Caco-2 (cell line): ENCODE data around the gene SPECC1. TPM values are rescaled to one million over a fixed set of nuclear protein-coding genes. Genes with fewer than 3 reads are reported as not detected.
"Not testable (repeated sequence)": the region's sequence is repeated elsewhere in the genome, so short reads cannot be mapped to it uniquely, and the experiment has no call there.

ENCODE experiments used
- BruUV-seq: library from RNA; stranded (reverse); fragments of 400-500 nt; replicated peaks from 2 replicates; lab custom pipeline; 2021; lab: Mats Ljungman, UMichigan
- CTCF ChIA-PET: fragments of 300-600 bp; sonication (Branson Sonifier 250); formaldehyde crosslinking; loops from one replicate; lab custom pipeline; 2022; ENCODE audit warnings: antibody characterized with exemption; lab: Charles Lee
- POLR2A ChIA-PET: fragments of 300-600 bp; sonication (Branson Sonifier 250); formaldehyde crosslinking; loops from one replicate; lab custom pipeline; 2022; ENCODE audit warnings: antibody characterized with exemption; lab: Charles Lee
- DNase-seq, 2 experiments: peaks; one replicate each; pipeline versions ENCODE4 v3.0.0 to v3.0.0-alpha.2; 2020 to 2022
- H3K27me3 ChIP-seq: replicated peaks from 2 replicates; pipeline ENCODE4 v1.6.0; 2011; ENCODE audit warnings: low read length; ENCODE audit not compliant: control insufficient read depth, insufficient read depth
- H3K36me3 ChIP-seq: 2 replicates; pipeline ENCODE4 v1.5.1; 2011; ENCODE audit warnings: low read length; ENCODE audit not compliant: control insufficient read depth, insufficient read depth
- H3K4me1 ChIP-seq: fragments of 250-450 bp; sonication (Bioruptor Pico); 2 replicates; pipeline ENCODE4 v1.5.1; 2020; ENCODE audit warnings: mild to moderate bottlenecking
- H3K4me3 ChIP-seq: 2 replicates; pipeline ENCODE4 v1.5.1; 2011; ENCODE audit warnings: low read depth, mild to moderate bottlenecking, control low read depth, low read length
- H3K9me3 ChIP-seq: fragments of 250-450 bp; sonication (Bioruptor Pico); 2 replicates; pipeline ENCODE4 v1.5.1; 2020; ENCODE audit warnings: mild to moderate bottlenecking, moderate library complexity
- H3K27ac Mint-ChIP-seq: one replicate; pipeline ENCODE4 v1.8.0; 2022; ENCODE audit warnings: mixed read lengths; ENCODE audit not compliant: unreplicated experiment
- H3K27me3 Mint-ChIP-seq: one replicate; pipeline ENCODE4 v1.8.0; 2022; ENCODE audit warnings: mixed read lengths; ENCODE audit not compliant: insufficient read depth, unreplicated experiment
- H3K36me3 Mint-ChIP-seq: one replicate; pipeline ENCODE4 v1.8.0; 2022; ENCODE audit warnings: mild to moderate bottlenecking, mixed read lengths; ENCODE audit not compliant: insufficient read depth, unreplicated experiment
- H3K4me1 Mint-ChIP-seq: one replicate; pipeline ENCODE4 v1.8.0; 2022; ENCODE audit warnings: low read depth, mixed read lengths; ENCODE audit not compliant: unreplicated experiment
- H3K4me3 Mint-ChIP-seq: one replicate; pipeline ENCODE4 v1.8.0; 2022; ENCODE audit warnings: mild to moderate bottlenecking, moderate library complexity, mixed read lengths; ENCODE audit not compliant: unreplicated experiment
- H3K9me3 Mint-ChIP-seq: one replicate; pipeline ENCODE4 v1.8.0; 2022; ENCODE audit warnings: mixed read lengths; ENCODE audit not compliant: unreplicated experiment
- intact Hi-C: fragments of 100-400 bp; cut with micrococcal nuclease; formaldehyde crosslinking; loops from one replicate; pipeline ENCODE4 v1.10.0; 2022; ENCODE audit not compliant: unreplicated experiment
- total RNA-seq: library from RNA; stranded (reverse); gene quantifications from 2 replicates; pipeline ENCODE4 v1.2.3, GENCODE V29; 2022
- TF ChIP-seq, protein P1 (sequence below), 2 experiments: fragments of 200-600 bp in 1 of 2; IDR thresholded peaks; 1 replicate in 1 of 2; 2 replicates in 1 of 2; pipeline versions ENCODE4 v1.5.1 to v1.8.0; 2011 to 2022; ENCODE audit warnings: antibody characterized with exemption in 1 of 2, control low read depth in 1 of 2, inconsistent platforms in 1 of 2, low read depth in 1 of 2, low read length in 1 of 2, mild to moderate bottlenecking in 1 of 2, moderate library complexity in 1 of 2; ENCODE audit not compliant: insufficient read depth in 1 of 2, severe bottlenecking in 1 of 2, unreplicated experiment in 1 of 2

The SPECC1 gene
- total RNA-seq, 1 experiment from 2014 or later = 123 TPM

DNA sequence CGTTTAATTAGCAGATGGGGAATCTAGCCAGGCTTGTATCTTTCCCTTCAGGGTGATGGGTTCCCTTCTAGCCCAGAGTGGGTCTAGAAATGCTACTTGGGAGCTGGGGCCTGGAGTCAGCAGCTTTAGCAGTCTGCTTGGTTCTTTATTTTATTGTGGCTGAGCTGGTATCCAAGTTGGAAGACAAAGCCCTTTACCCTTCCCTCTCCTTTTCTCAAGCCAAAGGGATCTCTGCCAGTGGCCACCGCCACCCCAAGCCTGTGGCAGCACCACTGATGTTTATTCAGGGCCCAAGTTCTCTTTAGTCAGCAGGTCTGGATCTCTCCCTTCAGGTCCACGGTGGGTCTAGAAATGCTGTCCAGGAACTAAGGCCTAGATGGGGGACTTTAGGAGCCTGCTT, 215.2 kb downstream of the SPECC1 start:
- Mint-ChIP-seq H3K36me3 (peaks cover 45% of the 10 kb centered on the region), H3K27ac (peak overlapping the region; percentile 20), H3K4me3 (no peak overlapping the region), H3K27me3 (no peaks in the 10 kb centered on the region), H3K4me1 (peaks cover 36% of the 10 kb centered on the region), H3K9me3 (no peaks in the 10 kb centered on the region)
- Histone ChIP-seq H3K4me3 (no peak overlapping the region), H3K36me3 (no peaks in the 10 kb centered on the region; the same call in 1 of the 2 replicates), H3K4me1 (peaks cover 25% of the 10 kb centered on the region), H3K9me3 (no peaks in the 10 kb centered on the region; the same call in 1 of the 2 replicates), H3K27me3 (no peaks in the 10 kb centered on the region)
- intact Hi-C loops = loop anchor here (2.0 to 10.0 kb wide), 2 partner anchors 52 to 620 kb away; no protein-coding TSS in a partner anchor
- DNase-seq = no peak
- no TSS peak for BruUV-seq
- TF ChIP-seq, protein P1, sequence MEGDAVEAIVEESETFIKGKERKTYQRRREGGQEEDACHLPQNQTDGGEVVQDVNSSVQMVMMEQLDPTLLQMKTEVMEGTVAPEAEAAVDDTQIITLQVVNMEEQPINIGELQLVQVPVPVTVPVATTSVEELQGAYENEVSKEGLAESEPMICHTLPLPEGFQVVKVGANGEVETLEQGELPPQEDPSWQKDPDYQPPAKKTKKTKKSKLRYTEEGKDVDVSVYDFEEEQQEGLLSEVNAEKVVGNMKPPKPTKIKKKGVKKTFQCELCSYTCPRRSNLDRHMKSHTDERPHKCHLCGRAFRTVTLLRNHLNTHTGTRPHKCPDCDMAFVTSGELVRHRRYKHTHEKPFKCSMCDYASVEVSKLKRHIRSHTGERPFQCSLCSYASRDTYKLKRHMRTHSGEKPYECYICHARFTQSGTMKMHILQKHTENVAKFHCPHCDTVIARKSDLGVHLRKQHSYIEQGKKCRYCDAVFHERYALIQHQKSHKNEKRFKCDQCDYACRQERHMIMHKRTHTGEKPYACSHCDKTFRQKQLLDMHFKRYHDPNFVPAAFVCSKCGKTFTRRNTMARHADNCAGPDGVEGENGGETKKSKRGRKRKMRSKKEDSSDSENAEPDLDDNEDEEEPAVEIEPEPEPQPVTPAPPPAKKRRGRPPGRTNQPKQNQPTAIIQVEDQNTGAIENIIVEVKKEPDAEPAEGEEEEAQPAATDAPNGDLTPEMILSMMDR (IDR thresholded peaks at IDR 0.05; ENCODE audit: insufficient read depth in 1 of 2, low read depth in 1 of 2, low read length in 1 of 2, severe bottlenecking in 1 of 2, unreplicated experiment in 1 of 2) = no peak
- ChIA-PET CTCF (no interaction called here), POLR2A (no interaction called here)

DNA sequence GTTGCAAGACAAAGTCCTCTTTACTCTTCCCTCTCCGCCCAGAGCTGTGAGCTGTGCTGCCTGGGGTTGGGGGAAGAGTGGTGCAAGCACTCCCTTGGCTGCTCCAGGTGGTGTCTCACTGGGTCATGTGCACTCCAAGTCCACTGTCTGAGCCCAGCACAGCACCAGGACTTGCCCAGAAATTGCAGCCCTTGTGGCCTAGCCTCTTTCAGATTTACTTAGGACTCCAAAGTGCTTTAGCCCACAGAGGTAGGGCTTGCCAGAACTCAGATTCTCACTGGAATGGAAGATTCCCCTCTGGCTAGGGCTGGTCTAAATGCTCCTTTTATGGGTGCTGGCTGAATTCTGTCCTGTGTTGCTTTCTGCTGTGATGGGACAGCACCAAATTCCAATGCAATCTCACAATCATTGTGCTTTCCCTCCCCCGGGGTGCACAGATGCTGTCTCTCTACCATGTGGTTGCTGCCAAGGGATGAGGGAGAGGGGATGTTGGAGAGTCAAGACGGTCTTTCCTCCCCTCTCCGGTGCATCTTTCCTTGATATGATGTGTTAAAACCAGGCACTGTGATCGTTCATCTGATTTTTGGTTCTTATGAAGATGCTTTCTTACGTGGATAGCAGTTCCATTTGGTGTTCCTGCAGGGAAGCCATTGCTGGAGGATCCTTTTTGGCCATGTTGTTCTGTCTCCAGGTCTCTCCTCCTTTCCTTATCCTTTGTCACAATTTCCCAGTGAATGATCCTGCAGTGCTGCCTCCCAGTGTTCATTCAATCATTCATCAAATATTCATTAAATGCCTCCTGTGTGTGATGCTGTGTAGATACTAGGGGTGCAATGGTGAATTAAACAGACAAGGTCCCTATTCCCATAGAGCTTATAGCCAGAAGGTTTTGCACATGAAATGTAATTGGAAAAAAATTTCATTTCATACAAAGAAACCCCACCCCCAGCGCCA, 216.3 kb downstream of the SPECC1 start:
- Histone ChIP-seq H3K27me3 (no peaks in the 10 kb centered on the region), H3K36me3 (no peaks in the 10 kb centered on the region; the same call in 1 of the 2 replicates), H3K9me3 (no peaks in the 10 kb centered on the region), H3K4me3 (no peak overlapping the region), H3K4me1 (peaks cover 25% of the 10 kb centered on the region)
- H3K36me3 Mint-ChIP-seq = peaks cover 50% of the 10 kb centered on the region
- POLR2A ChIA-PET = no interaction called here
- H3K9me3 Mint-ChIP-seq = no peaks in the 10 kb centered on the region
- no peaks in the 10 kb centered on the region for H3K27me3 Mint-ChIP-seq
- TF ChIP-seq, protein P1 (IDR thresholded peaks at IDR 0.05; ENCODE audit: insufficient read depth in 1 of 2, low read depth in 1 of 2, low read length in 1 of 2, severe bottlenecking in 1 of 2, unreplicated experiment in 1 of 2) = no peak
- no TSS peak for BruUV-seq
- no peak overlapping the region for H3K4me3 Mint-ChIP-seq
- intact Hi-C loops = loop anchor here (1.0 to 10.0 kb wide), 4 partner anchors 52 to 619 kb away; no protein-coding TSS in a partner anchor
- CTCF ChIA-PET = interaction anchor here (1.5 kb wide), 1 partner anchor 232 kb away, joined by 5 read pairs; no protein-coding TSS in a partner anchor
- H3K4me1 Mint-ChIP-seq = peaks cover 36% of the 10 kb centered on the region
- H3K27ac Mint-ChIP-seq = peak overlapping the region; percentile 20
- DNase-seq = no peak

DNA sequence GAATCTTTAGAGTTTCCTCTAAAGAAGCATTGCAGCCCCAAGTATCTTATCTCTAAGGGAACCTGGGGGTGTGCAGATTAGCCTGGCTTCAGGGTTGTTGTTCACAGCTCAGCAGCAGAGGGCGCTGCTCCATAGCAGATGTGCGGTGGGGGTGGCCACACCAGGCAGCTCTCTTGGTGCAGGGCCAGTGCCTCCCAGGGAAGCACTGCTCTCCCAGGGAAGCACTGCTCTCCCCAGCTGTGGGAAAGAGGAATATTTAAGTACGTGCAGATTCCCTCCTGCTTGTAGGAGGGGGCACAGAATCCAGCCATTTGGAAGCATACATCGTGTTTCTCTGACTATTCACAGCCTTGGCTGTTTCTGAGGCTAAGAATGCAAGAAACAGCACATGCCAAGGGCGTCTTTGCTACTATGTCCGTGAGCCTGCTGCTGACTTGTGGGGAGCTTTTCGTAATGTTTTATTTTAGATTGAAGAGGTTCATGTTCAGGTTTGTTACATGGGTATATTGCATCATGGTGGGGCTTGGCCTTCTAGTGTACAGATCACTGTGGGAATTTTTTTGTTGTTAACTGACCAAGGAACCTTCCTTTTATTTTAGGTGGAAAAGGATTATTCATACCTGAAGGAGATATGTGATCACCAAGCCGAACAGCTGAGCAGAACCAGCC, 217.8 kb downstream of the SPECC1 start:
- DNase-seq = peak; percentile 74 to 83
- peaks cover 29% of the 10 kb centered on the region for H3K4me1 Mint-ChIP-seq
- BruUV-seq = no TSS peak
- H3K27me3 Mint-ChIP-seq = no peaks in the 10 kb centered on the region
- H3K36me3 ChIP-seq = no peaks in the 10 kb centered on the region; the same call in 1 of the 2 replicates
- TF ChIP-seq, protein P1 (IDR thresholded peaks at IDR 0.05; ENCODE audit: insufficient read depth in 1 of 2, low read depth in 1 of 2, low read length in 1 of 2, severe bottlenecking in 1 of 2, unreplicated experiment in 1 of 2) = peak; percentile 83 to 89
- ChIA-PET CTCF (interaction anchor here (0.6 to 1.5 kb wide), 7 partner anchors 8 to 234 kb away, joined by 3 to 8 read pairs (median 5); no protein-coding TSS in a partner anchor), POLR2A (no interaction called here)
- peaks cover 25% of the 10 kb centered on the region for H3K4me1 ChIP-seq
- no peaks in the 10 kb centered on the region for H3K9me3 Mint-ChIP-seq
- H3K36me3 Mint-ChIP-seq = peaks cover 65% of the 10 kb centered on the region
- peak overlapping the region; percentile 50 for H3K27ac Mint-ChIP-seq
- H3K4me3 ChIP-seq = no peak overlapping the region
- no peaks in the 10 kb centered on the region for H3K9me3 ChIP-seq
- no peak overlapping the region for H3K4me3 Mint-ChIP-seq
- intact Hi-C loops = loop anchor here (5.0 to 10.0 kb wide), 2 partner anchors 50 to 618 kb away; no protein-coding TSS in a partner anchor
- H3K27me3 ChIP-seq = no peaks in the 10 kb centered on the region

DNA sequence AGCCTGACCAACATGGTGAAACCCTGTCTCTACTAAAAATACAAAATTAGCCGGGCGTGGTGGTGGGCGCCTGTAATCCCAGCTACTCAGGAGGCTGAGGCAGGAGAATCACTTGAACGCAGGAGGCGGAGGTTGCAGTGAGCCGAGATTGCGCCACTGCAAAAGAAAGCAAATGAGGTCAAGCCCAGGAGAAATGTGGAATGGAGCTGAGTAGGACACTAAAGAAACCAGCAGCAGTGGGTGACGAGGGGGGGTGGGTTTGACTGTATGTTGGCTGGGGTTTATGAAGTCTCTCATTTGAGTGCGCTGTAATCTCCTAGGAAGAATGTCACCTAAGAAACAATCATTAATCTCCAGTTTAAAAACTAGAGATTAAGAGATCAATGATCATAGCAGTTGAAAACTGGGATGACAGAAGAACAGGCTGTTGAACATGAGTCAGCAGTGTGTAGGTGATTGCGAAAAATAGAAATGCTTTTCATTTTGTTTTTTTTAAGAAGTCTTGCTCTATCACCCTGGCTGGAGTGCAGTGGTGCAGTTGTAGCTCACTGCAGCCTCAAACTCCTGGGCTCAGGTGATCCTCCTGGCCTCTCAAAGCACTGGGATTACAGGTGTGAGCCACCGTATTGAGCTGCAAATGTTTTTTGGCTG, 218.7 kb downstream of the SPECC1 start:
- H3K9me3 ChIP-seq, H3K9me3 Mint-ChIP-seq, H3K27me3 Mint-ChIP-seq, BruUV-seq, H3K4me3 Mint-ChIP-seq, POLR2A ChIA-PET, H3K4me3 ChIP-seq, DNase-seq, H3K36me3 ChIP-seq, H3K27me3 ChIP-seq: not testable (repeated sequence)
- intact Hi-C loops = loop anchor here (5.0 to 10.0 kb wide), 2 partner anchors 49 to 617 kb away; no protein-coding TSS in a partner anchor
- H3K4me1 ChIP-seq = peaks cover 20% of the 10 kb centered on the region
- Mint-ChIP-seq H3K36me3 (peaks cover 66% of the 10 kb centered on the region), H3K4me1 (peaks cover 24% of the 10 kb centered on the region), H3K27ac (peak overlapping the region; percentile 50)
- CTCF ChIA-PET = interaction anchor here (0.6 to 0.9 kb wide), 2 partner anchors 23 to 43 kb away, joined by 3 to 8 read pairs; no protein-coding TSS in a partner anchor
